ENCODE measurements around the gene VPS16. TPM values are rescaled to one million over a fixed set of nuclear protein-coding genes. Genes with fewer than 3 reads are reported as not detected.

VPS16 gene
- total and polyA plus RNA-seq, 12 donors, result 24.8 to 115 (median 34.8) TPM

DNA sequence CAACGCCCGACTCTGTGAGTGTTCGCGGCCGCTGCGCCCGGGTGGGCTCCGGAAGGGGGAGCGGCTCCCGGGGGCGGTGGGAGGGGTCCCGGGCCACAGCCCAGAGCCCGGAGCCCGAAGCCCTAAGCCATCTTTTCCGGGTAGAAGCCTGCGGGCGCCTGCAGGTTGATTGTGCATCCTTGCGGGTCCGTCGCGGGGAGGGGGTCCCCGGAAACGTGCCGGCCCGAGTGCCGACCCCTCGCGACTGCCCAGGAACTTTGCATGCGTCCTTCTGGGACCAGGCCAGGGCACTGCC, 33.1 kb downstream of the VPS16 start:
- peak overlapping the region in 4 of 5 donors; percentile 19 to 83 (median 74) for H3K27ac ChIP-seq
- H3K36me3 ChIP-seq (replicated peaks in 1 of 2), result no peaks in the 10 kb centered on the region
- H3K4me1 ChIP-seq (replicated peaks in 1 of 2), result peaks cover 3 to 50% of the 10 kb centered on the region in 2 donors
- TF ChIP-seq, protein P1, sequence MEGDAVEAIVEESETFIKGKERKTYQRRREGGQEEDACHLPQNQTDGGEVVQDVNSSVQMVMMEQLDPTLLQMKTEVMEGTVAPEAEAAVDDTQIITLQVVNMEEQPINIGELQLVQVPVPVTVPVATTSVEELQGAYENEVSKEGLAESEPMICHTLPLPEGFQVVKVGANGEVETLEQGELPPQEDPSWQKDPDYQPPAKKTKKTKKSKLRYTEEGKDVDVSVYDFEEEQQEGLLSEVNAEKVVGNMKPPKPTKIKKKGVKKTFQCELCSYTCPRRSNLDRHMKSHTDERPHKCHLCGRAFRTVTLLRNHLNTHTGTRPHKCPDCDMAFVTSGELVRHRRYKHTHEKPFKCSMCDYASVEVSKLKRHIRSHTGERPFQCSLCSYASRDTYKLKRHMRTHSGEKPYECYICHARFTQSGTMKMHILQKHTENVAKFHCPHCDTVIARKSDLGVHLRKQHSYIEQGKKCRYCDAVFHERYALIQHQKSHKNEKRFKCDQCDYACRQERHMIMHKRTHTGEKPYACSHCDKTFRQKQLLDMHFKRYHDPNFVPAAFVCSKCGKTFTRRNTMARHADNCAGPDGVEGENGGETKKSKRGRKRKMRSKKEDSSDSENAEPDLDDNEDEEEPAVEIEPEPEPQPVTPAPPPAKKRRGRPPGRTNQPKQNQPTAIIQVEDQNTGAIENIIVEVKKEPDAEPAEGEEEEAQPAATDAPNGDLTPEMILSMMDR (IDR thresholded peaks at IDR 0.05), result no peak
- no peak for TF ChIP-seq POLR2A (IDR thresholded peaks at IDR 0.05)
- WGBS, 4 donors, result 0 to 1% (median 0%) methylated on average over 1 to 29 of the region's 29 CpGs
- peak overlapping the region; percentile 43 to 98 (median 77) for H3K4me3 ChIP-seq
- DNase-seq, result peak in 5 of 7 donors; percentile 43 to 64 (median 48)
- no peaks in the 10 kb centered on the region for H3K27me3 ChIP-seq
- intact Hi-C loops (cut with DNase I), result loop anchor here in 1 of 2 donors (10.0 kb wide), 1 partner anchor 91 kb away; no protein-coding TSS in a partner anchor
- H3K9me3 ChIP-seq (replicated peaks in 1 of 3), result no peaks in the 10 kb centered on the region

DNA sequence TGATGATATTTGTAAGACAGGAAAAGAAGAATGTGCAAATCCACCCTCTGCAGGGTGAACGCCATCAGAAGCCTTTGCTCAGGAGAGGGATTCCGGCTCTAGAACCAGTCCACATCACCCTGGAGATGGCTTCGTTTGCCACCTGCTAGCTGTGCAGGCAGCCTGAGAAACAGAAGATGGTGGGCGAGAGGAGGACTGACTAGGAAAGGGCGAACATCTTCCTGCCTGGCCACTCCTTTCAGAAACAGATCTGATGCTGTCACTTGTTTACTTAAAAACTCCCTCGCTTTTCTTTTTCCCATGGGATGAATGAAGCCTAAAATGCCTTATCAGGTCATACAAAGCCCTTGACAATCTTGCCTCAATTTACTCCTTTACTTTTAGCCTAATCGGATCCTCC, 33.9 kb downstream of the VPS16 start:
- Histone ChIP-seq H3K27me3 (no peaks in the 10 kb centered on the region), H3K4me1 (replicated peaks in 1 of 2) (peaks cover 3 to 50% of the 10 kb centered on the region in 2 donors), H3K4me3 (peak overlapping the region in 2 of 4 donors; percentile 96 to 98), H3K9me3 (replicated peaks in 1 of 3) (no peaks in the 10 kb centered on the region), H3K36me3 (replicated peaks in 1 of 2) (no peaks in the 10 kb centered on the region), H3K27ac (no peak overlapping the region)
- TF ChIP-seq, protein P1 (IDR thresholded peaks at IDR 0.05), result no peak
- no peak for TF ChIP-seq POLR2A (IDR thresholded peaks at IDR 0.05)
- 26 to 41% (median 38%) methylated on average over 7 of the region's 7 CpGs for WGBS, 4 donors
- DNase-seq, result no peak
- intact Hi-C loops (cut with DNase I), result loop anchor here in 1 of 2 donors (10.0 kb wide), 1 partner anchor 90 kb away; no protein-coding TSS in a partner anchor

DNA sequence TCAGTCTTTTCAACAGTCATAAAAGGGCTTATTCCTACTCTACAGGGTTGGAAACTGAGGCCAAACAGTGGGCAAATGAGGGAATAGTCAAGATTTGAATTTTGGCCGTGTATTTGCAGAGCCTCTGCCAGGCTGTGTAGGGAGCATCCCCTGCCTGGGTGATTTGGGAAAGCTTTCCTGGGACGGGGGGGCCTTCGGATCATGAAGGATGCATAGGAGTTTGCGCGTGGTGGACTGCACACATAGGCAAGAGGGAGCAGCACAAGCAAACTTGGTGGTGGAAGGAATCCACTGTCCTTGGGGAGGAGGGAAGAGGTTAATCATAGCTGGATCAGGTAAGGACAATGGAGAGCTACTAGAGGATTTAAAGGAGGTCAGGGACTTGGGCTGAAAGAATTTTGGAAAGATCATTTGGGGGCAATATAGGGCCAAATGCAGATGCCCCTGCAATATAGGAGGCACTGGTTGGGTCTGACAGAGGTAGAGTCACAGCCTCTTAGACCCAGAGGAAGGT, 35.2 kb downstream of the VPS16 start:
- Histone ChIP-seq H3K4me3 (no peak overlapping the region), H3K27ac (no peak overlapping the region), H3K36me3 (replicated peaks in 1 of 2) (no peaks in the 10 kb centered on the region), H3K9me3 (replicated peaks in 1 of 3) (no peaks in the 10 kb centered on the region), H3K27me3 (no peaks in the 10 kb centered on the region), H3K4me1 (replicated peaks in 1 of 2) (peaks cover 3 to 52% of the 10 kb centered on the region in 2 donors)
- WGBS, 4 donors, result 91 to 94% (median 94%) methylated on average over 5 of the region's 5 CpGs
- intact Hi-C loops (cut with DNase I), result loop anchor here in 1 of 2 donors (10.0 kb wide), 1 partner anchor 89 kb away; no protein-coding TSS in a partner anchor
- DNase-seq, result no peak
- no peak for TF ChIP-seq POLR2A (IDR thresholded peaks at IDR 0.05)
- TF ChIP-seq, protein P1 (IDR thresholded peaks at IDR 0.05), result no peak

DNA sequence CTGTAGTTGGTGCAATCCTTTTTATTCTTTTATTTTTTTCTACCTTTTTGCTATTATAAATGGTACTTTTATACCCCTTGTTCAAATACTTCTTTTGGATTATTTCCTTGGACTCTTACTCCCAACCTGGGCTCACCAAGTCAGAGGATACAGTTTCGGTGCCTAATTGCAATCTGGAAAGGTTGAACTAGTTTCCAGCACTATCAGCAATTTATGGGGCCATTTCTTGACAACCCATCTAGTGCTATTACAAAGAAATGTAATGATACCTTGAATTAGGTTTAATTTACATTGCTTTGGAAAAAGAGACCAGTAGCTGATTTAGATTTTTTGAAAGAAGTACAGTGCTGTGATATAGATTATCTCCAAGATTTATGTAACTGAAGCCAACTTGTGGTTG, 38.0 kb downstream of the VPS16 start:
- no peaks in the 10 kb centered on the region for H3K36me3 ChIP-seq (replicated peaks in 1 of 2)
- H3K9me3 ChIP-seq (replicated peaks in 1 of 3), result no peaks in the 10 kb centered on the region
- no peak overlapping the region for H3K4me3 ChIP-seq
- peaks cover 9 to 29% of the 10 kb centered on the region in 2 donors for H3K4me1 ChIP-seq (replicated peaks in 1 of 2)
- no peaks in the 10 kb centered on the region for H3K27me3 ChIP-seq
- intact Hi-C loops (cut with DNase I), result loop anchor here in 1 of 2 donors (10.0 kb wide), 1 partner anchor 86 kb away; no protein-coding TSS in a partner anchor
- WGBS, 4 donors, result 95 to 100% (median 98%) methylated on average over 1 of the region's 1 CpG
- DNase-seq, result no peak
- TF ChIP-seq, protein P1 (IDR thresholded peaks at IDR 0.05), result no peak
- TF ChIP-seq POLR2A (IDR thresholded peaks at IDR 0.05), result no peak
- no peak overlapping the region for H3K27ac ChIP-seq
